Astrocyte of the spinal cord (primary cell): ENCODE measurements around the gene PRSS2.
"Not testable (repeated sequence)": the region's sequence is repeated elsewhere in the genome, so short reads cannot be mapped to it uniquely, and the experiment has no call there.

Experiments used
- DNase-seq: peaks from one replicate; pipeline ENCODE4 v3.0.0; 2011; ENCODE audit warnings: low read depth, low spot score
- H3K4me3 ChIP-seq: 2 replicates; pipeline ENCODE4 v1.5.1; 2011; ENCODE audit warnings: low read depth, mild to moderate bottlenecking, low read length, moderate library complexity
- CTCF ChIP-seq: IDR thresholded peaks from 2 replicates; pipeline ENCODE4 v1.5.1; 2012; ENCODE audit warnings: low read depth, mild to moderate bottlenecking, low read length, inconsistent platforms
- in situ Hi-C: cut with HindIII; loops from 2 replicates; pipeline ENCODE4 v1.10.0; 2017; ENCODE audit warnings: low sequenced_read_pairs

The PRSS2 gene

GRCh38 chr7:142770661-142771352, at the start of gene PRSS2:
TSS of gene PRSS2 (plus strand) at chr7:142770970. CDS start at chr7:142770983, 13 bp downstream.
- DNase-seq = no peak
- TF ChIP-seq CTCF = no peak
- H3K4me3 ChIP-seq = no peak within 1 kb of the TSS
- in situ Hi-C loops = no loop called here

GRCh38 chr7:142720986-142721385, 49.8 kb upstream of the PRSS2 start:
- DNase-seq = no peak
- no peak overlapping the region for H3K4me3 ChIP-seq
- TF ChIP-seq CTCF = no peak
- in situ Hi-C loops = no loop called here

GRCh38 chr7:142722248-142722794, 48.4 kb upstream of the PRSS2 start:
- in situ Hi-C loops = no loop called here
- no peak for TF ChIP-seq CTCF
- no peak overlapping the region for H3K4me3 ChIP-seq
- no peak for DNase-seq

- TF ChIP-seq CTCF = no peak
- no peak overlapping the region for H3K4me3 ChIP-seq
- in situ Hi-C loops = no loop called here
- no peak for DNase-seq
These were observed 37.5 kb upstream of the PRSS2 start for GRCh38 chr7:142733271-142733670.

GRCh38 chr7:142739923-142740492, 30.8 kb upstream of the PRSS2 start:
- DNase-seq = no peak
- in situ Hi-C loops = no loop called here
- H3K4me3 ChIP-seq = no peak overlapping the region
- TF ChIP-seq CTCF = peak; percentile 4

- in situ Hi-C loops = no loop called here
- TF ChIP-seq CTCF = no peak
- no peak for DNase-seq
- no peak overlapping the region for H3K4me3 ChIP-seq
These were observed 30.0 kb upstream of the PRSS2 start for GRCh38 chr7:142740786-142741185.

- H3K4me3 ChIP-seq, in situ Hi-C loops, DNase-seq: not testable (repeated sequence)
These were observed 28.8 kb upstream of the PRSS2 start for GRCh38 chr7:142741932-142742331.
